GM23248 (cell line): ENCODE results near the gene ABCG4. TPM values are rescaled to one million over a fixed set of nuclear protein-coding genes. Genes with fewer than 3 reads are reported as not detected.

Experiments
- DNase-seq: peaks from one replicate; pipeline ENCODE4 v3.0.0-alpha.2; 2015
- H2AFZ ChIP-seq: fragments of 200-600 bp; sonication (generic); 2 replicates; pipeline ENCODE4 v1.6.1; 2016; ENCODE audit warnings: antibody characterized with exemption
- H3F3A ChIP-seq: fragments of 200-600 bp; sonication (generic); 2 replicates; pipeline ENCODE4 v1.6.1; 2016; ENCODE audit warnings: mild to moderate bottlenecking, antibody characterized with exemption, mixed run types; ENCODE audit not compliant: insufficient read depth
- H3K27ac ChIP-seq: fragments of 200-600 bp; sonication (generic); 2 replicates; pipeline ENCODE4 v1.5.1; 2016; ENCODE audit warnings: mild to moderate bottlenecking
- H3K27me3 ChIP-seq: fragments of 200-600 bp; sonication (generic); replicated peaks from 2 replicates; pipeline ENCODE4 v1.6.1; 2016; ENCODE audit warnings: mild to moderate bottlenecking; ENCODE audit not compliant: insufficient read depth
- H3K36me3 ChIP-seq: fragments of 200-600 bp; sonication (generic); 2 replicates; pipeline ENCODE4 v1.6.1; 2016; ENCODE audit warnings: low read depth, mild to moderate bottlenecking
- H3K4me1 ChIP-seq: fragments of 200-600 bp; sonication (generic); 2 replicates; pipeline ENCODE4 v1.6.1; 2016; ENCODE audit warnings: mild to moderate bottlenecking; ENCODE audit not compliant: insufficient read depth
- H3K4me2 ChIP-seq: fragments of 200-600 bp; sonication (generic); one replicate; pipeline ENCODE4 v1.6.1; 2016; ENCODE audit warnings: mild to moderate bottlenecking; ENCODE audit not compliant: unreplicated experiment
- H3K4me3 ChIP-seq: fragments of 200-600 bp; sonication (generic); 2 replicates; pipeline ENCODE4 v1.5.1; 2016; ENCODE audit warnings: mild to moderate bottlenecking
- H3K79me2 ChIP-seq: fragments of 200-600 bp; sonication (generic); 2 replicates; pipeline ENCODE4 v1.6.1; 2016; ENCODE audit warnings: mild to moderate bottlenecking; ENCODE audit not compliant: insufficient read depth
- H3K9ac ChIP-seq: fragments of 200-600 bp; sonication (generic); 2 replicates; pipeline ENCODE4 v1.6.1; 2016; ENCODE audit warnings: mild to moderate bottlenecking
- H3K9me2 ChIP-seq: fragments of 200-600 bp; sonication (generic); 2 replicates; pipeline ENCODE4 v1.6.1; 2016; ENCODE audit warnings: mixed run types, mild to moderate bottlenecking, moderate library complexity; ENCODE audit not compliant: insufficient read depth
- H3K9me3 ChIP-seq: fragments of 200-600 bp; sonication (generic); one replicate; pipeline ENCODE4 v1.6.1; 2017; ENCODE audit warnings: low read depth
- H4K20me1 ChIP-seq: fragments of 200-600 bp; sonication (generic); 2 replicates; pipeline ENCODE4 v1.6.0; 2016; ENCODE audit not compliant: insufficient read depth
- EZH2 ChIP-seq: fragments of 200-600 bp; sonication (generic); IDR thresholded peaks from 2 replicates; pipeline ENCODE4 v1.6.1; 2018; ENCODE audit warnings: antibody characterized with exemption, mild to moderate bottlenecking; ENCODE audit not compliant: insufficient read depth, poor library complexity, severe bottlenecking
- EZH2phosphoT487 ChIP-seq: fragments of 200-600 bp; sonication (generic); IDR thresholded peaks from 2 replicates; pipeline ENCODE4 v1.6.1; 2018; ENCODE audit warnings: antibody characterized with exemption, moderate library complexity, mild to moderate bottlenecking, low read depth; ENCODE audit not compliant: insufficient read depth
- WGBS, 2 experiments: methylation state at CpG; one replicate each; pipeline ENCODE4 v1.1.6; 2015 to 2017; ENCODE audit warnings: low lambda C conversion rate in 2 of 2, low coverage in 1 of 2; ENCODE audit errors: missing lambda C conversion rate in 2 of 2; 5-methylcytosine and 5-hydroxymethylcytosine counted together
- in situ Hi-C: fragments of 300-500 bp; cut with MboI; formaldehyde crosslinking; loops from 2 replicates; pipeline ENCODE4 v1.15.0; 2020
- polyA plus RNA-seq: library from polyadenylated mRNA; unstranded; fragments of >200 nt; fragmentation: Nextera tagmentation; extraction: Ambion mirVana; gene quantifications from 2 replicates; pipeline ENCODE4 v1.2.1, GENCODE V29; 2016
- total RNA-seq: library from RNA; depleted of rRNA; stranded (reverse); fragments of >200 nt; shearing (Covaris generic); gene quantifications from 2 replicates; pipeline ENCODE4 v1.2.3, GENCODE V29; 2014

The ABCG4 gene
- total and polyA plus RNA-seq, 2 experiments from 2014 or later, result 0.06 TPM; not detected in 1

DNA sequence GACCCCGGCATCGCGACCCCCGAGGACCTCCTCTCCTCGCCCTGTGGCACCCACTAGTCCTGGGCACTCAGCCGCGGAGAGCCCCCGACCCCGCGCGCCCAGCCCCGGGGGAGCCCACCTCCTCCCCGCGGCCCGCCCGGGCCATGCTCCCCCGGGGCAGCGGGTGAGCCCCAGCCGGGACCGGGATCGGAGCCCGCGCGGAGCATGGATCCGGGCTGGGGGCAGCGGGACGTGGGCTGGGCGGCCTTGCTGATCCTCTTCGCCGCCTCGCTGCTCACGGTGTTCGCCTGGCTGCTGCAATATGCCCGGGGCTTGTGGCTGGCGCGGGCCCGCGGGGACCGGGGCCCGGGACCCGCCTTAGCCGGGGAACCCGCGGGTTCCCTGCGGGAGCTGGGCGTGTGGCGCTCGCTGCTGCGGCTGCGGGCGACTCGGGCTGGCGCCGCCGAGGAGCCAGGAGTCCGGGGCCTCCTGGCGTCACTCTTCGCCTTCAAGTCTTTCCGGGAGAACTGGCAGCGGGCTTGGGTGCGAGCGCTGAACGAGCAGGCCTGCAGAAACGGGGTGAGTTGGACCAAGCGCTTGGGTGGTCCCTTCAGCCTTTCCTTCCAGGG, 41.2 kb upstream of the ABCG4 start:
- Histone ChIP-seq H3K4me2 (peak overlapping the region; percentile 84), H3K9me3 (no peaks in the 10 kb centered on the region), H3K9me2 (no peaks in the 10 kb centered on the region), H3K27me3 (no peaks in the 10 kb centered on the region), H3K4me3 (peak overlapping the region; percentile 94), H3K36me3 (no peaks in the 10 kb centered on the region), H3K27ac (peak overlapping the region; percentile 24; the same call in 1 of the 2 replicates), H3K4me1 (peaks cover 24% of the 10 kb centered on the region), H3K9ac (peak overlapping the region; percentile 90), H3K79me2 (peaks cover 44% of the 10 kb centered on the region), H3F3A (peaks cover 12% of the 10 kb centered on the region; the same call in 1 of the 2 replicates), H4K20me1 (no peaks in the 10 kb centered on the region), H2AFZ (peak overlapping the region; percentile 96)
- TF ChIP-seq EZH2 (no peak), EZH2phosphoT487 (no peak)
- in situ Hi-C loops, result no loop called here
- peak; percentile 48 for DNase-seq
- 1% methylated on average over 36 to 48 of the region's 65 CpGs for WGBS, 2 experiments

- WGBS, 2 experiments, result 26 to 32% methylated on average over 7 to 8 of the region's 8 CpGs
- Histone ChIP-seq H3K36me3 (no peaks in the 10 kb centered on the region), H3F3A (0 out of 2 replicates have a peak, but pooled peaks cover 5% of the 10 kb centered on the region), H3K9me2 (no peaks in the 10 kb centered on the region), H3K27ac (peak overlapping the region; percentile 24; the same call in 1 of the 2 replicates), H3K27me3 (no peaks in the 10 kb centered on the region), H3K4me3 (peak overlapping the region; percentile 94), H2AFZ (peak overlapping the region; percentile 96), H3K9ac (peak overlapping the region; percentile 90), H3K79me2 (peaks cover 42% of the 10 kb centered on the region), H3K9me3 (no peaks in the 10 kb centered on the region), H3K4me1 (peaks cover 18% of the 10 kb centered on the region), H3K4me2 (peak overlapping the region; percentile 84), H4K20me1 (no peaks in the 10 kb centered on the region)
- DNase-seq, result peak; percentile 37
- in situ Hi-C loops, result no loop called here
- no peak for TF ChIP-seq EZH2
- TF ChIP-seq EZH2phosphoT487, result no peak
Measured at GRCh38 chr11:119108146-119108856, 40.6 kb upstream of the ABCG4 start.

DNA sequence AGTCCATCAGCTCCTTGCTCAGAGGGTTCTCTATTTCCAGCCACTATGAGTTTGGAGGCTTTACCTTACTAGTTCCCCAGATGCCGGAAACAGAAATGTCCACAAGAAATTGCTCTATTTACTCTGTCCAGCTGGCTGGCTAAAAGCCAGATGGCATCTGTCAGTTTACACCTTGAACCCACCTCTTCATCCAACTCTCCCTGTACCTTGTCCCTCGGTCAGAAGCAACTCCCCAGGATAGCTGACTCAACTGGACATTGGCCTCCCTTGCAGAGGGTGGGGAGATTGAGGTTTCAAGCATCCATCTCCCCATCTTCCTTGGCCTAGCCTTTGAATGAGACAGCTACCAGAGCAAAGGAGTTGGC, 40.0 kb upstream of the ABCG4 start:
- H3K27me3 ChIP-seq, result no peaks in the 10 kb centered on the region
- DNase-seq, result no peak
- no peaks in the 10 kb centered on the region for H4K20me1 ChIP-seq
- TF ChIP-seq EZH2 (no peak), EZH2phosphoT487 (no peak)
- peak overlapping the region; percentile 84 for H3K4me2 ChIP-seq
- no peaks in the 10 kb centered on the region for H3K9me2 ChIP-seq
- peaks cover 17% of the 10 kb centered on the region for H3K4me1 ChIP-seq
- H3K9ac ChIP-seq, result no peak overlapping the region
- peak overlapping the region; percentile 94 for H3K4me3 ChIP-seq
- no peaks in the 10 kb centered on the region; the same call in 1 of the 2 replicates for H3K36me3 ChIP-seq
- WGBS, 2 experiments, result 88 to 97% methylated on average over 2 of the region's 2 CpGs
- in situ Hi-C loops, result no loop called here
- H3K27ac ChIP-seq, result no peak overlapping the region
- H3K79me2 ChIP-seq, result peaks cover 36% of the 10 kb centered on the region
- no peaks in the 10 kb centered on the region for H3F3A ChIP-seq
- no peaks in the 10 kb centered on the region for H3K9me3 ChIP-seq
- no peak overlapping the region for H2AFZ ChIP-seq

DNA sequence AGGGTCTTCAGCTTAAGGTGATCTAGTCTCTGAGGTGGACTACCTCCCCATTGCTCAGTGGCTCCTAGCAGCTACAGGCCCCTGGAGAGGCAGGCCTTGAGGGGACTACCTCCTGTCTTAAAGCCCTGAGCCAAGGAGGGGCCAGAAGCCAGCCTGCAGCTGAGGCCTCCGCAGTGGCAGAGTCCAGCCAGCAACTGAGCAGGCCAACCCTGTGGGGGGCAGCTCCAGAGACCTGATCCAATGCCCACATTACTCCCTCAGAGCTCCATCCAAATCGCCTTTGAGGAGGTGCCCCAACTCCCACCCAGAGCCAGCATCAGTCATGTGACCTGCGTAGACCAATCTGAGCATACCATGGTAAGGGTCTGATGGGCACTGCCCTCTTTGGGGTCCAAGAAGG, 39.0 kb upstream of the ABCG4 start:
- Histone ChIP-seq H3K9me3 (no peaks in the 10 kb centered on the region), H3K4me2 (no peak overlapping the region), H3K9ac (no peak overlapping the region), H3K79me2 (peaks cover 36% of the 10 kb centered on the region), H3K4me3 (no peak overlapping the region), H3K9me2 (no peaks in the 10 kb centered on the region), H3K36me3 (no peaks in the 10 kb centered on the region; the same call in 1 of the 2 replicates), H3K27me3 (no peaks in the 10 kb centered on the region), H4K20me1 (no peaks in the 10 kb centered on the region), H2AFZ (no peak overlapping the region), H3K4me1 (peaks cover 17% of the 10 kb centered on the region), H3K27ac (no peak overlapping the region), H3F3A (no peaks in the 10 kb centered on the region)
- 69 to 70% methylated on average over 3 of the region's 3 CpGs for WGBS, 2 experiments
- TF ChIP-seq EZH2phosphoT487 (no peak), EZH2 (no peak)
- in situ Hi-C loops, result no loop called here
- no peak for DNase-seq
